ENCODE measurements around the gene IGDCC3. TPM values are rescaled to one million over a fixed set of nuclear protein-coding genes. Genes with fewer than 3 reads are reported as not detected.

IGDCC3 gene
- total and polyA plus RNA-seq, 2 donors: 0.13 to 1.4 TPM

DNA sequence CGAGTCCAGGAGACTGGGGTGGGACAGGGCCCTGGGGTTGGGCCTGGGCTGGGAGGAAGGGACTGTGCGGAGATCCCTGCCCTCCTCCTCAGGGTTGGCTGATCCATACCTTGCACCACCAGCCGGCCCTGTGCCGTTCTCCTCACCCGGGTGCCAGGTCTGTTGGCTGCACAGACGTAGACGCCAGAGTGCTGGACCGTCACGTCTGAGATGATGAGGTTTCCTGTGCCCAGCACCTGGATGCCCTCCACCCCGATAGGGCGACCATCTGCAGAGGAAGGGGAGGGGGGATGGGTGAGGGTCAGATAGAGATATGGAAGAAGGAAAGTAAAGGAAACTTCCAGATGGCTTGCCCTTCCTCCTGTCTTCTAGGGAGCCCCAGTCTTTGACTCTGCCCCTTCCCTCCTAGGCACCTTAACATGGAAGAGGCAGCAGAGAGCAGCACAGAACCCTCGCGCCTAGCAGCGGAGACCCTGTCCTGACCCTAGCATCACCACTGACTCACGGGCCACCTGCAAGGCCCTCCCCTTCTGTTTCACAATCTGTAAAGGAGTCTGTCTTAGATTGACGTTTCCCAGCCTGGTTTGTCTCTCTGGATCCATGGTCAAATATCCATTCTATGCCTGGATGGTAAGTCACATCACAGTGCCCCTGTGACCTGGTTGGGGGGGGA is 44.5 kb downstream of the IGDCC3 start:
- H3K36me3 ChIP-seq (ENCODE audit: insufficient read depth): no peaks in the 10 kb centered on the region
- DNase-seq (ENCODE audit: extremely low spot score): no peak
- no peak overlapping the region for H3K4me3 ChIP-seq (ENCODE audit: low read depth, low read length)
- H3K4me1 ChIP-seq (ENCODE audit: insufficient read depth): no peaks in the 10 kb centered on the region
- 88% methylated on average over 16 of the region's 16 CpGs for WGBS
- H3K27ac ChIP-seq (ENCODE audit: low read depth): no peak overlapping the region

- H3K4me3 ChIP-seq (ENCODE audit: low read depth, low read length): no peak overlapping the region
- no peak for DNase-seq (ENCODE audit: extremely low spot score)
- WGBS: 88% methylated on average over 31 of the region's 31 CpGs
These were observed 45.2 kb downstream of the IGDCC3 start for GRCh38 chr15:65332391-65333147.

DNA sequence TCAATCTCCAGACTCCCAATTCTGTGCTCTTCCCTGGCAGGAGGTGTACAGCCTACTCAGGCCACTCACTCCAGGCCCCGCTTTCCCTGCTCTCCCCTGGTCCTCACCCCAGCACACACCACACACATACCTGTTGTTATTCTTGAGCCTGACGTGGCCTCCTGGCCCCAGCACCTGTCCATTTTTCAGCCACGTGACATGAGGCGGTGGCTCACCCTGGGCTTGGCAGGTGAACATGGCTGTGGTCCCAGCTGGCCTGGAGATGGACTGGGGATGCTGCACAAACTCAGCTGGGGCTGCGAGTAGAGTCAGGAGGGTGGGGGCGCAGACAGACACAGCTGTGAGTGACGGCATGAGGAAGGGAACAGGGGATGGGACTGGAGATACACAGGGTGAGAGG is 46.0 kb downstream of the IGDCC3 start:
- no peak for DNase-seq (ENCODE audit: extremely low spot score)
- Histone ChIP-seq H3K4me3 (ENCODE audit: low read depth, low read length) (no peak overlapping the region), H3K27ac (ENCODE audit: low read depth) (no peak overlapping the region), H3K4me1 (ENCODE audit: insufficient read depth) (no peaks in the 10 kb centered on the region), H3K36me3 (ENCODE audit: insufficient read depth) (no peaks in the 10 kb centered on the region)
- 81% methylated on average over 7 of the region's 7 CpGs for WGBS

More at GRCh38 chr15:65332391-65333147, 45.2 kb downstream of the IGDCC3 start:
- Histone ChIP-seq H3K4me1 (ENCODE audit: insufficient read depth) (no peaks in the 10 kb centered on the region), H3K36me3 (ENCODE audit: insufficient read depth) (no peaks in the 10 kb centered on the region), H3K27ac (ENCODE audit: low read depth) (no peak overlapping the region)

- WGBS: 93% methylated on average over 22 of the region's 22 CpGs
- DNase-seq (ENCODE audit: extremely low spot score): no peak
- H3K4me3 ChIP-seq (ENCODE audit: low read depth, low read length): no peak overlapping the region
These were observed 46.7 kb downstream of the IGDCC3 start for GRCh38 chr15:65330934-65331645.

GRCh38 chr15:65329984-65330735 is 47.6 kb downstream of the IGDCC3 start:
- no peak overlapping the region for H3K4me3 ChIP-seq (ENCODE audit: low read depth, low read length)
- no peak overlapping the region for H3K27ac ChIP-seq (ENCODE audit: low read depth)
- no peaks in the 10 kb centered on the region for H3K4me1 ChIP-seq (ENCODE audit: insufficient read depth)
- 94% methylated on average over 18 of the region's 18 CpGs for whole genome bisulfite sequencing
- no peaks in the 10 kb centered on the region for H3K36me3 ChIP-seq (ENCODE audit: insufficient read depth)
- DNase-seq (ENCODE audit: extremely low spot score): no peak

More at GRCh38 chr15:65330934-65331645, 46.7 kb downstream of the IGDCC3 start:
- Histone ChIP-seq H3K27ac (ENCODE audit: low read depth) (no peak overlapping the region), H3K4me1 (ENCODE audit: insufficient read depth) (no peaks in the 10 kb centered on the region), H3K36me3 (ENCODE audit: insufficient read depth) (no peaks in the 10 kb centered on the region)

GRCh38 chr15:65329288-65329983 is 48.4 kb downstream of the IGDCC3 start:
- WGBS: 94% methylated on average over 21 of the region's 21 CpGs
- H3K4me3 ChIP-seq (ENCODE audit: low read depth, low read length): no peak overlapping the region
- no peaks in the 10 kb centered on the region for H3K4me1 ChIP-seq (ENCODE audit: insufficient read depth)
- no peak for DNase-seq (ENCODE audit: extremely low spot score)
- no peak overlapping the region for H3K27ac ChIP-seq (ENCODE audit: low read depth)
- H3K36me3 ChIP-seq (ENCODE audit: insufficient read depth): no peaks in the 10 kb centered on the region

DNA sequence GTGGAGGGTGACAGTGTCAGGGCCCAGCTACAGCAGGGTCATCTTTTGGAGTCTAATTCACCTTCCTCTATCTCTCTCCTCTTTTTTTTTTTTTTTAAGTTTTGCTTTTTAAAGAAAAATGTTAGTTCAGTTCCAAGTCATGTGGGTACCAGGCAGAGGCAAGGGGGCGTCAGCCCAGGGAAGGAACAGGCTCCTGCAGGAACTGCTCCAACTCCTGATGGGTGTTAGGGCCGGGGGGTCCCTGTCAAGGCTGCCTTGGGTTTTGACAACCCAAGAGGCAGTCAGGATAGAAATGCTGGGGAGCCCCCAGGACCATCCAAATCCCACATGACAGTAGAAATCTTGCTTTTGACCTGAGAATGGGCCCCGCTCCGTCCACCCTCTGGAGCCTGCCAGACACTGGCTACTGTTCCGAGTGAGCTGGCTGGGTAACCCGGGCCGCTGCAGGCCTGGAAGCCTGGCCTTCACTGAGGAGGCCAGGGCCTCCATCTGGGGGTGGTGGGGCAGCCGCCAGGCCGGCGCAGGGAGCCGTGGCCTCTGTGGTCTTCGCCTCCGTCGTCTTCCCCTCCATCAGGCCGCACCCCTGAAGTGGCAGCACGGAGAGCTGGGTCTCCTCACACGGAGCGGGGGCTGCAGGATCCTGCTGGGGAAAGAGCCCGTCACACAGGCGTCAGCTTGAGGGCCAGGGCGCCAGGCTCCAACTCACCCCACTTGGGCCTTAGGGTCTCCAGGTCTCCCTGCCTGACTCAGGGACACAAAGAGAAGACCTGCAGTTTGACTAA is 49.1 kb downstream of the IGDCC3 start:
- H3K4me3 ChIP-seq (ENCODE audit: low read depth, low read length): no peak overlapping the region
- DNase-seq (ENCODE audit: extremely low spot score): no peak
- 93% methylated on average over 21 of the region's 21 CpGs for WGBS

DNA sequence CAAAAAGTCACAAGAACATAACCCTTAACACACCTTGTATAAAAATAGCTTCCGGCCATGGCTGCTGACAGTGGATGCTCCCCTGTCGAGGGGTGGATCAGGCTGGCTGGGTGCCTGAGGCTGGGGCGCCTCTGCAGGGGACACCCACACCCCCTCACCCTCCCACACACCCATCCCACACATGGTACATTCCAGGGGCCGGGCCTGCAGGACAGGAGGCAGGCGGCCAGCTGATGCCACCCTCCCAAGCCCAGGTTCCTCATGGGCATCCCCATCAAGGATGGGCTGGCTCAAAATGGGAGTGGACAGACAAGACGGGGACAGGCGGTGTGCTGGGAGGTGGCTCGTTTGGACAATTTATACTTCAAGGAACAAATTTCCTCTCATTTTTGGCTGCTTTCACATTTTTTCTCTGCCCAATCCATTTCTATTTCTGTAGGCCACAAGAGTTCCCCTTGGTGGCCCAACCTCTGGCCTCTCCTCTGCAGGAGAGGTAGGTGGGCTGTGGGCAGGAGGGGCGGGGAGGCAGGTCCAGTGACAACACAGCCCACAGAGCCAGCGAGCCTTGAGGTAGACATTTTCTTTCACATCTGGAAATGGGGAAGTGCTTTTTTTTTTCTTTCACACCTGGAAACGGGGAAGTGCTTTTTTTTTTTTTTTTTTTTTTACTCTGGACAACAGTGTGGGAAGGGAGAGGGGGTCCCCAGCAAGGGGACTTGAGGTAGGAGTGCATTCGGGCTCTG is 50.0 kb downstream of the IGDCC3 start:
- no peaks in the 10 kb centered on the region for H3K36me3 ChIP-seq (ENCODE audit: insufficient read depth)
- no peak for DNase-seq (ENCODE audit: extremely low spot score)
- no peaks in the 10 kb centered on the region for H3K4me1 ChIP-seq (ENCODE audit: insufficient read depth)
- no peak overlapping the region for H3K27ac ChIP-seq (ENCODE audit: low read depth)
- no peak overlapping the region for H3K4me3 ChIP-seq (ENCODE audit: low read depth, low read length)
- 87% methylated on average over 12 of the region's 12 CpGs for WGBS

More for the DNA sequence above, 49.1 kb downstream of the IGDCC3 start:
- Histone ChIP-seq H3K36me3 (ENCODE audit: insufficient read depth) (no peaks in the 10 kb centered on the region), H3K4me1 (ENCODE audit: insufficient read depth) (no peaks in the 10 kb centered on the region), H3K27ac (ENCODE audit: low read depth) (no peak overlapping the region)

GRCh38 chr15:65326818-65327217 is 51.0 kb downstream of the IGDCC3 start:
- Histone ChIP-seq H3K4me1 (ENCODE audit: insufficient read depth) (no peaks in the 10 kb centered on the region), H3K4me3 (ENCODE audit: low read depth, low read length) (no peak overlapping the region), H3K36me3 (ENCODE audit: insufficient read depth) (no peaks in the 10 kb centered on the region), H3K27ac (ENCODE audit: low read depth) (no peak overlapping the region)
- 77% methylated on average over 2 of the region's 2 CpGs for WGBS
- DNase-seq (ENCODE audit: extremely low spot score): no peak

DNA sequence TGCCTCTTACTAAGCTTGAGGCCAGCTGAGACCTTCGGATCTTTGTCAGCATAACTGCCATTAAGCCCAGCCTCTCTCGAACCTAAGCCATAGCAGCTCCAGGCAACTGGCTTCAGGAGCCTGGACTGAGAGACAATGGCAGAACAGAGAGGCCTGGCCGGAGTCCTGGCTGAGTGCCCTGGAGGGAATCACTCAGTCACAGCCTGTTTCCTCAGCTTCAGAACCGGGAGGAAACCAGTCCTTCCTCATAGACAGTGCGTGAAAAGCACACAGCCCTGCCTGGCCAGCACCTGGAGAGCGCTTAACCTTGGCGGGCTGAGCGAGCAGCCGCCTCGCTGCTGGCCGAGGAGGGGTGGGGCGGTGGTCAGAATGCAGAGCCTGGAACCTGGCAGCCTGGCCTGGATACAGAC is 51.7 kb downstream of the IGDCC3 start:
- DNase-seq (ENCODE audit: extremely low spot score): no peak
- H3K4me1 ChIP-seq (ENCODE audit: insufficient read depth): no peaks in the 10 kb centered on the region
- H3K27ac ChIP-seq (ENCODE audit: low read depth): no peak overlapping the region
- H3K4me3 ChIP-seq (ENCODE audit: low read depth, low read length): no peak overlapping the region
- WGBS: 36% methylated on average over 12 of the region's 12 CpGs
- H3K36me3 ChIP-seq (ENCODE audit: insufficient read depth): no peaks in the 10 kb centered on the region

DNA sequence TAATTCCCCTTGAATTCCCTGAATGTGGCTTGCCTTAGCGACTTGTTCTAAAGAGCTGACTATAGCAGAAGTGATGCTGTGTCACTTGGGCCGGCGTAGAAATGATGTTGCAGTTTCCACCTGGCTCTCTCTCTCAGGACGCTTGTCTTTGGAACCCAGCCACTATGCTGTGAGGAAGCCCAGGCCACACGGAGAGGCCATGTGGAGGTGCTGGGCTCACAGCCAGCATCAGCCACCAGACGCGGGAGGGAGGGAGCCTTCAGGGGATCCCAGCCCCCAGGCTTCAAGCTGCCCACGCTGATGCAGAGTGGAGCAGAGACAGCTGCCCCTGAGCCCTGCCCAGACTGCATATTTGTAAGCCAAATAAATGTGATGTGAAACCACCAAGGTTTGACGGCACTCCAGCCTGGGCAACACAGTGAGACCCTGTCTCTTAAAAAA is 54.7 kb downstream of the IGDCC3 start:
- DNase-seq (ENCODE audit: extremely low spot score): peak; percentile 51
- 9% methylated on average over 9 of the region's 9 CpGs for WGBS
- Histone ChIP-seq H3K27ac (ENCODE audit: low read depth) (no peak overlapping the region), H3K4me1 (ENCODE audit: insufficient read depth) (no peaks in the 10 kb centered on the region), H3K4me3 (ENCODE audit: low read depth, low read length) (no peak overlapping the region), H3K36me3 (ENCODE audit: insufficient read depth) (no peaks in the 10 kb centered on the region)

Measured in urinary bladder (tissue), 4 donors.